H1 (cell line): ENCODE measurements around the gene FGFBP2. TPM values are rescaled to one million over a fixed set of nuclear protein-coding genes. Genes with fewer than 3 reads are reported as not detected.

Experiments used
- CTCF ChIA-PET: fragments of 300-600 bp; sonication (Branson Sonifier 250); formaldehyde crosslinking; loops from one replicate; lab custom pipeline; 2021; ENCODE audit not compliant: partially characterized antibody; lab: Charles Lee
- POLR2A ChIA-PET: fragments of 300-600 bp; sonication (Branson Sonifier 250); formaldehyde crosslinking; loops from one replicate; lab custom pipeline; 2021; ENCODE audit warnings: inconsistent platforms; ENCODE audit not compliant: partially characterized antibody; lab: Charles Lee
- DNase-seq, 2 experiments: peaks; one replicate each; pipeline versions ENCODE4 v3.0.0 to v3.0.0-alpha.2; 2010 to 2022; ENCODE audit warnings: low spot score in 2 of 2, low read depth in 1 of 2, mixed read lengths in 1 of 2
- FAIRE-seq: peaks from 2 replicates; lab custom pipeline; 2011; peaks lifted over from hg19 to GRCh38; lab: Jason Lieb, UNC
- H2AFZ ChIP-seq: 2 replicates; pipeline ENCODE4 v1.8.1; 2012; ENCODE audit warnings: low read length, inconsistent platforms
- H2AK5ac ChIP-seq: 2 replicates; pipeline ENCODE4 v1.6.1; 2013; ENCODE audit warnings: low read depth, low read length
- H2BK120ac ChIP-seq: replicated peaks from 2 replicates; pipeline ENCODE3; 2013; ENCODE audit warnings: low read depth, low read length, inconsistent platforms
- H2BK12ac ChIP-seq: 2 replicates; pipeline ENCODE4 v1.6.1; 2013; ENCODE audit warnings: low read depth, low read length
- H2BK15ac ChIP-seq: 2 replicates; pipeline ENCODE4 v1.6.1; 2013; ENCODE audit warnings: low read length
- H2BK20ac ChIP-seq: 2 replicates; pipeline ENCODE4 v1.6.1; 2013; ENCODE audit warnings: low read length
- H2BK5ac ChIP-seq: 2 replicates; pipeline ENCODE4 v1.6.1; 2013; ENCODE audit warnings: low read depth, low read length
- H3K14ac ChIP-seq: 2 replicates; pipeline ENCODE4 v1.6.1; 2013; ENCODE audit warnings: inconsistent platforms; ENCODE audit not compliant: insufficient read length
- H3K18ac ChIP-seq: 2 replicates; pipeline ENCODE4 v1.6.1; 2013; ENCODE audit warnings: low read length; ENCODE audit errors: extremely low read depth
- H3K23ac ChIP-seq: 2 replicates; pipeline ENCODE4 v1.6.1; 2013; ENCODE audit warnings: inconsistent platforms; ENCODE audit not compliant: insufficient read length
- H3K23me2 ChIP-seq: 2 replicates; pipeline ENCODE4 v1.6.1; 2013; ENCODE audit warnings: low read depth, low read length
- H3K27ac ChIP-seq: 2 replicates; pipeline ENCODE4 v1.6.1; 2011; ENCODE audit warnings: low read depth, low read length, inconsistent platforms
- H3K27me3 ChIP-seq, 4 experiments: replicated peaks in 1 of 4; 1 replicate in 1 of 4; 2 replicates in 3 of 4; pipeline versions ENCODE4 v1.6.1 to v1.8.1; 2011 to 2013; ENCODE audit warnings: low read length in 3 of 4, mild to moderate bottlenecking in 3 of 4, inconsistent platforms in 2 of 4, mixed read lengths in 2 of 4, moderate library complexity in 1 of 4; ENCODE audit not compliant: control insufficient read depth in 3 of 4, insufficient read depth in 3 of 4; ENCODE audit errors: extremely low read depth in 1 of 4
- H3K36me3 ChIP-seq, 4 experiments: 2 replicates each; pipeline versions ENCODE4 v1.6.1 to v1.8.1; 2011 to 2013; ENCODE audit warnings: mild to moderate bottlenecking in 4 of 4, low read length in 3 of 4, moderate library complexity in 2 of 4, control low read depth in 1 of 4, inconsistent platforms in 1 of 4; ENCODE audit not compliant: insufficient read depth in 4 of 4, control insufficient read depth in 2 of 4
- H3K4ac ChIP-seq: replicated peaks from 2 replicates; pipeline ENCODE3; 2013; ENCODE audit warnings: low read length, low read depth, mixed read lengths, inconsistent platforms; ENCODE audit not compliant: insufficient read length
- H3K4me1 ChIP-seq, 4 experiments: replicated peaks in 1 of 4; 1 replicate in 1 of 4; 2 replicates in 3 of 4; pipeline versions ENCODE4 v1.6.1 to v1.8.1; 2011 to 2013; ENCODE audit warnings: low read length in 3 of 4, inconsistent platforms in 2 of 4, mixed read lengths in 1 of 4; ENCODE audit not compliant: insufficient read depth in 4 of 4, control insufficient read depth in 3 of 4
- H3K4me2 ChIP-seq, 2 experiments: 2 replicates each; pipeline versions ENCODE4 v1.6.1 to v1.8.1; 2011 to 2013; ENCODE audit warnings: low read depth in 2 of 2, low read length in 2 of 2, control low read depth in 1 of 2, inconsistent platforms in 1 of 2, mild to moderate bottlenecking in 1 of 2; ENCODE audit not compliant: insufficient read depth in 1 of 2
- H3K4me3 ChIP-seq, 4 experiments: fragments of 200-600, 300-600 bp in 1 of 4; sonication (generic), shearing (Covaris generic), sonication (Bioruptor Twin) in 1 of 4; 2 replicates each; pipeline versions ENCODE4 v1.5.1 to v1.8.1; 2011 to 2016; ENCODE audit warnings: low read length in 4 of 4, low read depth in 3 of 4, control low read depth in 2 of 4, inconsistent platforms in 2 of 4, mild to moderate bottlenecking in 2 of 4, mixed read lengths in 1 of 4, moderate library complexity in 1 of 4; ENCODE audit not compliant: insufficient read depth in 2 of 4; ENCODE audit errors: extremely low read depth in 1 of 4
- H3K56ac ChIP-seq: replicated peaks from 2 replicates; pipeline ENCODE3; 2013; ENCODE audit warnings: low read depth, mild to moderate bottlenecking, mixed read lengths, low read length, inconsistent platforms; ENCODE audit not compliant: insufficient read length
- H3K79me1 ChIP-seq: 2 replicates; pipeline ENCODE4 v1.6.1; 2013; ENCODE audit warnings: low read depth, low read length, control low read depth
- H3K79me2 ChIP-seq, 2 experiments: 2 replicates each; pipeline versions ENCODE4 v1.6.1 to v1.8.1; 2012 to 2013; ENCODE audit warnings: low read length in 2 of 2, mild to moderate bottlenecking in 2 of 2, inconsistent platforms in 1 of 2; ENCODE audit not compliant: insufficient read depth in 2 of 2, control insufficient read depth in 1 of 2
- H3K9ac ChIP-seq, 4 experiments: replicated peaks in 1 of 4; 1 replicate in 1 of 4; 2 replicates in 3 of 4; pipeline versions ENCODE4 v1.6.1 to v1.8.1; 2011 to 2013; ENCODE audit warnings: low read depth in 3 of 4, low read length in 3 of 4, control low read depth in 2 of 4, mild to moderate bottlenecking in 2 of 4, moderate library complexity in 2 of 4, inconsistent platforms in 1 of 4; ENCODE audit errors: extremely low read depth in 1 of 4
- H3K9me3 ChIP-seq, 2 experiments: 2 replicates each; pipeline versions ENCODE4 v1.6.1 to v1.8.1; 2012 to 2013; ENCODE audit warnings: mild to moderate bottlenecking in 2 of 2, moderate library complexity in 2 of 2, control low read depth in 1 of 2, inconsistent platforms in 1 of 2, low read depth in 1 of 2, low read length in 1 of 2, mixed read lengths in 1 of 2; ENCODE audit not compliant: insufficient read depth in 2 of 2
- H4K20me1 ChIP-seq, 2 experiments: replicated peaks in 1 of 2; 2 replicates each; pipeline versions ENCODE3 to v1.8.1; 2011 to 2013; ENCODE audit warnings: inconsistent platforms in 2 of 2, low read length in 2 of 2, mild to moderate bottlenecking in 1 of 2; ENCODE audit not compliant: insufficient read depth in 2 of 2, control insufficient read depth in 1 of 2
- H4K5ac ChIP-seq: 2 replicates; pipeline ENCODE4 v1.6.1; 2013; ENCODE audit warnings: low read length, low read depth, mixed read lengths, inconsistent platforms; ENCODE audit not compliant: insufficient read length
- H4K8ac ChIP-seq: 2 replicates; pipeline ENCODE4 v1.8.0; 2013; ENCODE audit warnings: mild to moderate bottlenecking, moderate library complexity, low read length, inconsistent platforms; ENCODE audit not compliant: insufficient read depth; ENCODE audit errors: extremely low read depth
- H4K91ac ChIP-seq: replicated peaks from 2 replicates; pipeline ENCODE3; 2013; ENCODE audit warnings: low read length, mixed read lengths, inconsistent platforms; ENCODE audit not compliant: insufficient read length
- ASH2L ChIP-seq: fragments of 200-600, 300-600 bp; sonication (generic); IDR thresholded peaks from one replicate; pipeline ENCODE4 v1.7.1; 2017; ENCODE audit warnings: low read length
- BCL11A ChIP-seq, 2 experiments: IDR thresholded peaks; one replicate each; pipeline ENCODE4 v1.6.1; 2011; ENCODE audit warnings: low read depth in 2 of 2, low read length in 2 of 2, mild to moderate bottlenecking in 2 of 2
- CBX5 ChIP-seq: fragments of 300-800, 300-1000 bp; sonication (generic); IDR thresholded peaks from 2 replicates; pipeline ENCODE4 v1.7.1; 2016; ENCODE audit warnings: antibody characterized with exemption, low read length, low read depth
- SP2 ChIP-seq: IDR thresholded peaks from 2 replicates; pipeline ENCODE4 v1.6.1; 2012; ENCODE audit warnings: mild to moderate bottlenecking, low read length, inconsistent platforms
- SP4 ChIP-seq: IDR thresholded peaks from 2 replicates; pipeline ENCODE4 v1.6.1; 2012; ENCODE audit warnings: low read length, inconsistent platforms
- TAF1 ChIP-seq: IDR thresholded peaks from 2 replicates; pipeline ENCODE4 v1.6.1; 2011; ENCODE audit warnings: mild to moderate bottlenecking, low read depth, low read length
- WGBS, 2 experiments: shearing (Covaris generic) in 1 of 2; methylation state at CpG; one replicate each; pipeline versions ENCODE4 v1.1.6 to v1.1.7; 2013 to 2015; ENCODE audit warnings: low lambda C conversion rate in 2 of 2, mixed read lengths in 2 of 2, inconsistent platforms in 1 of 2, low coverage in 1 of 2, missing lambda C conversion rate in 1 of 2; ENCODE audit not compliant: insufficient replicate concordance in 2 of 2, insufficient coverage in 1 of 2, insufficient read length in 1 of 2; ENCODE audit errors: extremely low coverage in 1 of 2, missing lambda C conversion rate in 1 of 2; 5-methylcytosine and 5-hydroxymethylcytosine counted together
- polyA plus RNA-seq, 7 experiments: library from polyadenylated mRNA; depleted of rRNA in 3 of 7; stranded (reverse) in 5 of 7; unstranded in 2 of 7; fragments of >200 nt in 5 of 7; fragments of 200-250 nt in 2 of 7; gene quantifications; 1 replicate in 5 of 7; 2 replicates in 1 of 7; 4 replicates in 1 of 7; pipeline versions ENCODE4 v1.2.1 to v1.2.3, GENCODE V29; 2011 to 2013; ENCODE audit warnings: missing spikeins in 2 of 7, mixed read lengths in 2 of 7
- total RNA-seq: library from RNA; stranded (reverse); fragmentation: NEBNext Ultra II Directional; extraction: Animal tissue kit (Norgen Biotek cat#: 25700); gene quantifications from 2 replicates; pipeline ENCODE4 v1.2.1, GENCODE V29; 2021

FGFBP2 gene
- total and polyA plus RNA-seq, 2 of the 8 experiments (the other 6 are each of a cell fraction or from before 2014, with no cell fraction given) = 0.15 TPM; not detected in 1

DNA sequence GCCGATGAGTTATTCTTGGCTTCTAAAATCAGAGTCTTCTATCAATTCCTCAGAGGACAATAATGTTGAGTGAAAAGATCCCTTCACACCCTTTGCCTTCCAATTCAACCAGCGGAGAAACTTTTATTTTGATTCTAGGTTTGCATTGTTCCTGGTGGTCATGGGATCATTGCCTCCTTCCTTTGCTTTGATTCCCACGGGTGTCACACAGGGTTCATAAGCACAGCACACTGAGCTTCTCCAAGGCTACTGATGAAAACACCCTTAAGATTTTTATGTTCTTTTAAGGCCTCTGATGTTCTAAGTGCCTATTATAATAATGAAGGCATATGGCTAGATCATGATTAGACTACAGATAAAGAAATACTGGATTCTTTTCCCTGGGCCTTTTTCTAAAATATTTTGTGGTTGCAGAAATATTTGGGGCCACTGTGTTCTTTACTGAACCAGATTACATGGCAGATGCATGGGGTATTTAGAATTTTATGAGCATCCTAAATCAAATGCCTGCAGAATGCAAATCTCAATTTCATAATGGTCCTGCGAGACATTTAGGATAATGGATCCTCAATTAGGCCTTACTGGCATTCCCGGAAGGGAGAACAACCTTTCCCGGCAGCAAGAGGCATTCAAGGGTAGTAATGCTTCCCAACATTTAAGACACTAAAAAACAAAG, 43.9 kb upstream of the FGFBP2 start:
- H3K4me3 ChIP-seq = no peak overlapping the region
- no peak overlapping the region for H4K8ac ChIP-seq
- H3K9ac ChIP-seq = no peak overlapping the region
- H2AFZ ChIP-seq = no peak overlapping the region
- ChIA-PET POLR2A (no interaction called here), CTCF (interaction anchor here (0.7 to 2.9 kb wide), 6 partner anchors 12 to 201 kb away, joined by 3 to 17 read pairs (median 4); no protein-coding TSS in a partner anchor)
- no peaks in the 10 kb centered on the region for H3K27me3 ChIP-seq
- DNase-seq = no peak
- no peak overlapping the region for H3K4me2 ChIP-seq
- no peaks in the 10 kb centered on the region for H3K23me2 ChIP-seq
- no peak overlapping the region for H3K14ac ChIP-seq
- H3K18ac ChIP-seq = no peak overlapping the region
- H3K79me1 ChIP-seq = no peaks in the 10 kb centered on the region
- H2BK12ac ChIP-seq = no peak overlapping the region
- no peaks in the 10 kb centered on the region for H3K4me1 ChIP-seq
- no peak overlapping the region for H3K56ac ChIP-seq
- peaks cover 9 to 39% (median 18%) of the 10 kb centered on the region in 4 experiments for H3K36me3 ChIP-seq
- no peak for TF ChIP-seq TAF1
- no peak for TF ChIP-seq ASH2L
- TF ChIP-seq BCL11A (IDR thresholded peaks at IDR 0.05; ENCODE audit: low read depth in 2 of 2, low read length in 2 of 2) = no peak
- no peak for TF ChIP-seq SP4
- no peak for TF ChIP-seq SP2
- no peak for TF ChIP-seq CBX5
- no peak overlapping the region for H2BK5ac ChIP-seq
- H4K5ac ChIP-seq = no peak overlapping the region
- no peaks in the 10 kb centered on the region for H4K20me1 ChIP-seq
- no peaks in the 10 kb centered on the region for H3K79me2 ChIP-seq
- H3K23ac ChIP-seq = no peak overlapping the region
- no peak overlapping the region for H3K4ac ChIP-seq
- no peak overlapping the region for H2BK20ac ChIP-seq
- H2BK120ac ChIP-seq = no peak overlapping the region
- H3K9me3 ChIP-seq = no peaks in the 10 kb centered on the region
- no peak for FAIRE-seq
- H3K27ac ChIP-seq = no peak overlapping the region
- no peak overlapping the region for H2BK15ac ChIP-seq
- no peak overlapping the region for H2AK5ac ChIP-seq
- no peak overlapping the region for H4K91ac ChIP-seq
- 92% methylated on average over 6 of the region's 6 CpGs; no CpG with 5 or more reads in 1 of the 2 experiments for WGBS, 2 experiments
